ENCODE measurements around the gene GALNT18.

The GALNT18 gene

DNA sequence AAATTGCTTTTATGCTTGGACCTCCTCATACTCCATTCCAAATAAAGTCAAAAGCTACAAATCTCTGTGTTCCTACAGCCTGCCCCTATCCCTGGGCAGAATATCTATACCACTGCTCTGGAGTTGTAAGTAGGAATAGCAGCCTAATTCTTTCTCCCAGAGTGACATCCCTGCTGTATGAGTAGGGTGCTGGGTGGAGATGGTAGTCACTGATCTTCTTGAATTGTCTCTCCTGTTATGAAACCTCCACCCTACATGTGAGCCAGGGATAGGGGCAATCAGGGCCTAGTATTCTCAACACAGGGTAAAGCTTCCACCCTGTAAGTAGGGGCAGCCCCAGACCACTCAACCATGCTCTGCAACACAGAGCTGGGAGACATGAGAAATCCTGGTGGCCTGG lies 19.8 kb downstream of the GALNT18 start:
- DNase-seq (ENCODE audit: low read depth in 1 of 2, low spot score in 1 of 2): no peak

GRCh38 chr11:11600288-11600687 lies 21.5 kb downstream of the GALNT18 start:
- Histone ChIP-seq H3K27ac (replicated peaks) (no peak overlapping the region), H3K27me3 (ENCODE audit: insufficient read depth, poor library complexity, severe bottlenecking) (no peaks in the 10 kb centered on the region), H3K4me3 (replicated peaks; ENCODE audit: insufficient read depth, low read length) (no peak overlapping the region)
- DNase-seq (ENCODE audit: low read depth in 1 of 2, low spot score in 1 of 2): no peak
- TF ChIP-seq CTCF (IDR thresholded peaks at IDR 0.05; ENCODE audit: insufficient read depth, low read length): no peak
- TF ChIP-seq POLR2AphosphoS5 (IDR thresholded peaks at IDR 0.05; ENCODE audit: low read depth): no peak
- TF ChIP-seq, protein P1, sequence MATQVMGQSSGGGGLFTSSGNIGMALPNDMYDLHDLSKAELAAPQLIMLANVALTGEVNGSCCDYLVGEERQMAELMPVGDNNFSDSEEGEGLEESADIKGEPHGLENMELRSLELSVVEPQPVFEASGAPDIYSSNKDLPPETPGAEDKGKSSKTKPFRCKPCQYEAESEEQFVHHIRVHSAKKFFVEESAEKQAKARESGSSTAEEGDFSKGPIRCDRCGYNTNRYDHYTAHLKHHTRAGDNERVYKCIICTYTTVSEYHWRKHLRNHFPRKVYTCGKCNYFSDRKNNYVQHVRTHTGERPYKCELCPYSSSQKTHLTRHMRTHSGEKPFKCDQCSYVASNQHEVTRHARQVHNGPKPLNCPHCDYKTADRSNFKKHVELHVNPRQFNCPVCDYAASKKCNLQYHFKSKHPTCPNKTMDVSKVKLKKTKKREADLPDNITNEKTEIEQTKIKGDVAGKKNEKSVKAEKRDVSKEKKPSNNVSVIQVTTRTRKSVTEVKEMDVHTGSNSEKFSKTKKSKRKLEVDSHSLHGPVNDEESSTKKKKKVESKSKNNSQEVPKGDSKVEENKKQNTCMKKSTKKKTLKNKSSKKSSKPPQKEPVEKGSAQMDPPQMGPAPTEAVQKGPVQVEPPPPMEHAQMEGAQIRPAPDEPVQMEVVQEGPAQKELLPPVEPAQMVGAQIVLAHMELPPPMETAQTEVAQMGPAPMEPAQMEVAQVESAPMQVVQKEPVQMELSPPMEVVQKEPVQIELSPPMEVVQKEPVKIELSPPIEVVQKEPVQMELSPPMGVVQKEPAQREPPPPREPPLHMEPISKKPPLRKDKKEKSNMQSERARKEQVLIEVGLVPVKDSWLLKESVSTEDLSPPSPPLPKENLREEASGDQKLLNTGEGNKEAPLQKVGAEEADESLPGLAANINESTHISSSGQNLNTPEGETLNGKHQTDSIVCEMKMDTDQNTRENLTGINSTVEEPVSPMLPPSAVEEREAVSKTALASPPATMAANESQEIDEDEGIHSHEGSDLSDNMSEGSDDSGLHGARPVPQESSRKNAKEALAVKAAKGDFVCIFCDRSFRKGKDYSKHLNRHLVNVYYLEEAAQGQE (IDR thresholded peaks at IDR 0.05; ENCODE audit: insufficient replicate concordance, low read depth): no peak
- no peak for TF ChIP-seq GABPA (IDR thresholded peaks at IDR 0.05; ENCODE audit: low read depth)
- TF ChIP-seq SPI1 (IDR thresholded peaks at IDR 0.05; ENCODE audit: borderline replicate concordance, low read depth): no peak

More for the DNA sequence above, 19.8 kb downstream of the GALNT18 start:
- TF ChIP-seq GABPA (IDR thresholded peaks at IDR 0.05; ENCODE audit: low read depth) (no peak), POLR2AphosphoS5 (IDR thresholded peaks at IDR 0.05; ENCODE audit: low read depth) (no peak), SPI1 (IDR thresholded peaks at IDR 0.05; ENCODE audit: borderline replicate concordance, low read depth) (no peak), CTCF (IDR thresholded peaks at IDR 0.05; ENCODE audit: insufficient read depth, low read length) (no peak)
- TF ChIP-seq, protein P1 (IDR thresholded peaks at IDR 0.05; ENCODE audit: insufficient replicate concordance, low read depth): no peak
- Histone ChIP-seq H3K27ac (replicated peaks) (no peak overlapping the region), H3K4me3 (replicated peaks; ENCODE audit: insufficient read depth, low read length) (no peak overlapping the region), H3K27me3 (ENCODE audit: insufficient read depth, poor library complexity, severe bottlenecking) (peaks cover 5% of the 10 kb centered on the region)

- no peak for DNase-seq (ENCODE audit: low read depth in 1 of 2, low spot score in 1 of 2)
- Histone ChIP-seq H3K27me3 (ENCODE audit: insufficient read depth, poor library complexity, severe bottlenecking) (no peaks in the 10 kb centered on the region), H3K4me3 (replicated peaks; ENCODE audit: insufficient read depth, low read length) (no peak overlapping the region), H3K27ac (replicated peaks) (no peak overlapping the region)
- TF ChIP-seq, protein P1 (IDR thresholded peaks at IDR 0.05; ENCODE audit: insufficient replicate concordance, low read depth): no peak
- no peak for TF ChIP-seq CTCF (IDR thresholded peaks at IDR 0.05; ENCODE audit: insufficient read depth, low read length)
- no peak for TF ChIP-seq POLR2AphosphoS5 (IDR thresholded peaks at IDR 0.05; ENCODE audit: low read depth)
- TF ChIP-seq SPI1 (IDR thresholded peaks at IDR 0.05; ENCODE audit: borderline replicate concordance, low read depth): no peak
- no peak for TF ChIP-seq GABPA (IDR thresholded peaks at IDR 0.05; ENCODE audit: low read depth)
Observed at GRCh38 chr11:11598243-11598642, 23.6 kb downstream of the GALNT18 start.
